HepG2 (cell line): ENCODE measurements around the gene ACAT1. TPM values are rescaled to one million over a fixed set of nuclear protein-coding genes. Genes with fewer than 3 reads are reported as not detected.
"Not testable (repeated sequence)": the region's sequence is repeated elsewhere in the genome, so short reads cannot be mapped to it uniquely, and the experiment has no call there.

ENCODE experiments used
- ATAC-seq: fragments of 200-7000 bp; cut with Tn5 transposase; 3 replicates; pipeline ENCODE4 v1.9.1; 2020; ENCODE audit warnings: mild to moderate bottlenecking, moderate library complexity
- BruUV-seq: library from RNA; stranded (reverse); fragments of 400-500 nt; replicated peaks from 2 replicates; lab custom pipeline; 2021; lab: Mats Ljungman, UMichigan
- CTCF ChIA-PET: fragments of 300-600 bp; formaldehyde crosslinking; extraction: SDS; loops from one replicate; lab custom pipeline; 2021; ENCODE audit warnings: low total read pairs, inconsistent platforms, low intra/inter-chr PET ratio; lab: Yijun Ruan, JAX
- POLR2A ChIA-PET: fragments of 350-600 bp; sonication (Branson Sonifier 250); formaldehyde crosslinking; loops from one replicate; lab custom pipeline; 2020; ENCODE audit warnings: antibody characterized with exemption, inconsistent platforms; lab: Yijun Ruan, JAX
- DNase-seq: peaks from one replicate; pipeline ENCODE4 v3.0.0-alpha.2; 2015; ENCODE audit warnings: low spot score
- FAIRE-seq: peaks from 3 replicates; lab custom pipeline; 2011; peaks lifted over from hg19 to GRCh38; lab: Jason Lieb, UNC
- H2AFZ ChIP-seq: one replicate; pipeline ENCODE4 v1.6.1; 2011; ENCODE audit warnings: low read length, inconsistent platforms
- H3K27ac ChIP-seq: fragments of 300-600 bp; 3 replicates; pipeline ENCODE4 v1.8.0; 2011; ENCODE audit warnings: mixed run types, mild to moderate bottlenecking, mixed read lengths, low read length, inconsistent platforms; ENCODE audit not compliant: insufficient read depth; ENCODE audit errors: extremely low read length
- H3K27me3 ChIP-seq, 2 experiments: fragments of 200-600 bp in 1 of 2; 2 replicates in 1 of 2; 3 replicates in 1 of 2; pipeline versions ENCODE4 v1.6.0 to v1.8.0; 2011; ENCODE audit warnings: low read length in 2 of 2, mild to moderate bottlenecking in 2 of 2, moderate library complexity in 2 of 2, inconsistent platforms in 1 of 2; ENCODE audit not compliant: insufficient read depth in 2 of 2, control insufficient read depth in 1 of 2
- H3K36me3 ChIP-seq, 2 experiments: fragments of 200-600 bp in 1 of 2; replicated peaks in 1 of 2; 2 replicates in 1 of 2; 3 replicates in 1 of 2; pipeline versions ENCODE4 v1.5.1 to v1.8.0; 2011; ENCODE audit warnings: low read length in 2 of 2, inconsistent platforms in 1 of 2; ENCODE audit not compliant: insufficient read depth in 2 of 2, control insufficient read depth in 1 of 2
- H3K4me1 ChIP-seq: 2 replicates; pipeline ENCODE4 v1.5.1; 2012; ENCODE audit warnings: low read length, inconsistent platforms; ENCODE audit not compliant: insufficient read depth
- H3K4me2 ChIP-seq: 2 replicates; pipeline ENCODE4 v1.6.0; 2011; ENCODE audit warnings: low read depth, low read length, inconsistent platforms
- H3K4me3 ChIP-seq, 3 experiments: fragments of 200-600 bp in 1 of 3; sonication (generic), shearing (Covaris generic) in 1 of 3; replicated peaks in 1 of 3; 2 replicates each; pipeline ENCODE4 v1.5.1; 2011 to 2016; ENCODE audit warnings: low read length in 3 of 3, inconsistent platforms in 2 of 3, low read depth in 2 of 3, mild to moderate bottlenecking in 2 of 3, control low read depth in 1 of 3, mixed read lengths in 1 of 3; ENCODE audit not compliant: insufficient read depth in 1 of 3
- H3K79me2 ChIP-seq: one replicate; pipeline ENCODE4 v1.6.1; 2011; ENCODE audit warnings: low read length, inconsistent platforms; ENCODE audit not compliant: insufficient read depth
- H3K9ac ChIP-seq: 2 replicates; pipeline ENCODE4 v1.6.0; 2011; ENCODE audit warnings: mild to moderate bottlenecking, low read depth, low read length, inconsistent platforms; ENCODE audit not compliant: insufficient read depth
- H3K9me3 ChIP-seq: 2 replicates; pipeline ENCODE4 v1.5.1; 2012; ENCODE audit warnings: mild to moderate bottlenecking, low read length
- H4K20me1 ChIP-seq: 2 replicates; pipeline ENCODE4 v1.6.0; 2011; ENCODE audit warnings: inconsistent platforms, mild to moderate bottlenecking, low read length, moderate library complexity; ENCODE audit not compliant: insufficient read depth
- ARNT2 ChIP-seq: sonication (generic); formaldehyde crosslinking; IDR thresholded peaks from 2 replicates; pipeline ENCODE4 v1.8.0; 2022; ENCODE audit warnings: mild to moderate bottlenecking, low read depth, missing genetic modification reagents, moderate library complexity
- DR1 ChIP-seq: sonication (generic); formaldehyde crosslinking; IDR thresholded peaks from 2 replicates; pipeline ENCODE4 v1.8.0; 2021; ENCODE audit warnings: mild to moderate bottlenecking, missing genetic modification reagents, inconsistent platforms
- HDAC1 ChIP-seq: sonication (generic); formaldehyde crosslinking; IDR thresholded peaks from 2 replicates; pipeline ENCODE4 v1.5.1; 2020; ENCODE audit warnings: mild to moderate bottlenecking, missing genetic modification reagents
- SOX6 ChIP-seq, 2 experiments: fragments of 450-650 bp in 1 of 2; sonication (generic) in 1 of 2; formaldehyde crosslinking in 1 of 2; IDR thresholded peaks; 2 replicates each; pipeline versions ENCODE4 v1.4.0 to v1.6.1; 2017 to 2020; ENCODE audit warnings: antibody characterized with exemption in 1 of 2, mild to moderate bottlenecking in 1 of 2, missing genetic modification reagents in 1 of 2
- WGBS: methylation state at CpG from one replicate; pipeline ENCODE4 v1.1.6; 2017; ENCODE audit warnings: low lambda C conversion rate; 5-methylcytosine and 5-hydroxymethylcytosine counted together
- in situ Hi-C: cut with HindIII; loops from 2 replicates; pipeline ENCODE4 v1.10.0; 2017; ENCODE audit warnings: low pct_unique_long_range_greater_than_20kb; ENCODE audit not compliant: extremely low pct_ligation_motif_present
- intact Hi-C: fragments of 100-400 bp; cut with micrococcal nuclease; formaldehyde crosslinking; loops from one replicate; pipeline ENCODE4 v1.10.0; 2022; ENCODE audit not compliant: unreplicated experiment
- polyA plus RNA-seq, 8 experiments: library from polyadenylated mRNA; depleted of rRNA in 3 of 8; stranded (reverse) in 7 of 8; unstranded in 1 of 8; fragments of >200 nt; fragmentation: Illumina TruSeq in 4 of 8; extraction: Trizol in 4 of 8; gene quantifications; 2 replicates each; pipeline versions ENCODE4 v1.2.1 to v1.2.3, GENCODE V29; 2011 to 2016; ENCODE audit warnings: low read depth in 4 of 8, missing spikeins in 1 of 8, mixed read lengths in 1 of 8; ENCODE audit not compliant: insufficient read depth in 1 of 8
- total RNA-seq, 5 experiments: library from RNA; depleted of rRNA; stranded (reverse); fragments of >200 nt; fragmentation: Illumina TruSeq; extraction: Trizol; gene quantifications; 2 replicates each; pipeline ENCODE4 v1.2.3, GENCODE V29; 2016; ENCODE audit warnings: low read depth in 1 of 5

The ACAT1 gene
- total and polyA plus RNA-seq, 2 of the 13 experiments (the other 11 are each of a cell fraction or from before 2014, with no cell fraction given) = 103 to 165 TPM

- in situ Hi-C loops, POLR2A ChIA-PET, H4K20me1 ChIP-seq, H3K4me3 ChIP-seq, intact Hi-C loops, ATAC-seq, H3K9ac ChIP-seq, H3K27ac ChIP-seq, BruUV-seq, CTCF ChIA-PET, H3K79me2 ChIP-seq, H3K4me2 ChIP-seq, H2AFZ ChIP-seq, H3K4me1 ChIP-seq, H3K27me3 ChIP-seq, FAIRE-seq, DNase-seq, H3K9me3 ChIP-seq: not testable (repeated sequence)
- H3K36me3 ChIP-seq = peaks cover 9 to 69% of the 10 kb centered on the region in 2 experiments
- 90% methylated on average over 6 of the region's 6 CpGs for WGBS
These were observed 41.5 kb downstream of the ACAT1 start for GRCh38 chr11:108162878-108163277.

- CTCF ChIA-PET = no interaction called here
- Histone ChIP-seq H3K36me3 (peaks cover 14 to 57% of the 10 kb centered on the region in 2 experiments; a peak in 4 of 5 replicates), H3K9ac (no peak overlapping the region), H3K4me2 (no peak overlapping the region), H3K4me3 (no peak overlapping the region), H3K27ac (no peak overlapping the region)
- in situ Hi-C loops = no loop called here
- no TSS peak for BruUV-seq
- DNase-seq (no peak), FAIRE-seq (no peak)
- no peak for TF ChIP-seq SOX6 (IDR thresholded peaks at IDR 0.05)
- TF ChIP-seq SOX6 (CRISPR knock-in tag; IDR thresholded peaks at IDR 0.05) = no peak
- no peak for TF ChIP-seq ARNT2 (CRISPR knock-in tag)
- TF ChIP-seq HDAC1 (CRISPR knock-in tag) = no peak
- TF ChIP-seq DR1 (CRISPR knock-in tag) = no peak
- TF ChIP-seq, all 625 proteins: peak for 0
- no peak for ATAC-seq
- no peaks in the 10 kb centered on the region for H3K9me3 ChIP-seq
- intact Hi-C loops = no loop called here
- H3K79me2 ChIP-seq = no peaks in the 10 kb centered on the region
- H3K4me1 ChIP-seq = no peaks in the 10 kb centered on the region
- no peaks in the 10 kb centered on the region for H4K20me1 ChIP-seq
- H3K27me3 ChIP-seq = no peaks in the 10 kb centered on the region; a peak in 1 of 5 replicates
- no peak overlapping the region for H2AFZ ChIP-seq
- POLR2A ChIA-PET = no interaction called here
These were observed 46.3 kb downstream of the ACAT1 start for GRCh38 chr11:108167624-108168023.
